HG03108 (cell line): Measurements from ENCODE around the gene CCDC122.

Experiments
- ATAC-seq: cut with Tn5 transposase; IDR thresholded peaks from one replicate; pipeline ENCODE4 v1.9.1; 2021; ENCODE audit warnings: moderate library complexity; ENCODE audit not compliant: unreplicated experiment

Gene CCDC122

DNA sequence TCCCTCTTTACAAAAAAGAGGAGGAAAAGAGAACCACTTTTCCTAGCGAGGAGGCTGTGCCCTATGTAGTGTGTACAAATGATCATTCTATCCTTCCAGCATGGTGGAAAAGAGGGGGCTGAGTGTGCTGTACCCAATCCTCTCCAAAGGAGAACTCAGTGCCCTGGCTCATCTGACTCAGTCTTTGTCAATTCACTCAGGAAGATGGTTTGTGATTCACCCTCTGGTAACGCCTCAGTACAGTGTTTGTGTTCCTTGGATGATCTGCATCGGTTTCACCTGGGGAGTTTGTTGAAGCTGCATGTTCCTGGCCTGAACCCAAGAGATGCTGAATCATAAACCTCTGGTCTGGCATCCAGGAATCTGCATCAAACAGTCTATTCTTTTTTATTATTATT is 74.5 kb downstream of the CCDC122 start:
- no peak for ATAC-seq

- ATAC-seq: no peak
Observed at GRCh38 chr13:43804461-43805070, 75.0 kb downstream of the CCDC122 start.

- ATAC-seq: no peak
Observed at GRCh38 chr13:43802511-43802910, 77.0 kb downstream of the CCDC122 start.

GRCh38 chr13:43800828-43801227 is 78.7 kb downstream of the CCDC122 start:
- ATAC-seq: no peak

- no peak for ATAC-seq
Observed at GRCh38 chr13:43799191-43799590, 80.3 kb downstream of the CCDC122 start.

DNA sequence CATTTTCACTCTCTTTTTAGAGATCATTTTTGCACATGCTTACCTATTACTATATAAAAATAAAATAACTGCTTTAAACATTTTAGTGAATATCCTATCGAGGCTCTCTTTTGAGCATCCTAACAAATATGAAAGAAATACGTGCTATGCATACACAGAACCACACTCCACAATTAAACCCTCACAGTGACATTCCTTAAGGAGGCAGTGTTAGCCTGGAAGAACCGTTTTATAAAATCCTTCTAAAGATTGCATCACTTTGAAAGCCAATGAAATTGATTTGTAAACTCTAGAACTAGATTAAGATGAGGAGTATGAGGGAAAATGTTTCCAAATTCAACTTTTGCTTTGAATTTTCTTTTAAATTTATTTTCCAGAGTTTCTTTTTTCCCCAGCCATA is 81.7 kb downstream of the CCDC122 start:
- ATAC-seq: no peak

GRCh38 chr13:43797159-43797558 is 82.4 kb downstream of the CCDC122 start:
- ATAC-seq: no peak

DNA sequence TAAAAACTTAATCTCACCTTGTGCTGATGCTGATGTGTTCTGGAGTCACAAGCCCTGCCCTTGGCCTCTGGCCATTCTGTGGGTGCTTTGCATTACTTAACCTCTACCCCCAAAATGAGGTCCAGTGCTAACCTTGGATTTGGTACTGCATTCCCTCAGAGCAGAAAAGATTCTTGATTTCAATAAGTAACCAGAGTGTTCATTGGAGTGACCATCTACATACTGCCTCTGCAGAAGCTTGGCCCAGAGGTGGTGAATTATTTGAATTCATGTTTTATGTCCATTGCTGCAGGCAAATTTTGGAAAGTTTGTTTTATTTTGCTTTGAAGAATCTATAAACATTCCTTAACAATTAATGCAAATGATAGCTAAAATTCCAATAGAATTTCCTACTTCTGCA is 85.1 kb downstream of the CCDC122 start:
- ATAC-seq: no peak

- ATAC-seq: no peak
Observed at GRCh38 chr13:43792076-43792881, 87.3 kb downstream of the CCDC122 start.

GRCh38 chr13:43787997-43788396 is 91.5 kb downstream of the CCDC122 start:
- ATAC-seq: no peak

GRCh38 chr13:43787518-43787891 is 92.0 kb downstream of the CCDC122 start:
- ATAC-seq: no peak

- no peak for ATAC-seq
Observed at GRCh38 chr13:43786766-43787517, 92.6 kb downstream of the CCDC122 start, which contains the start of gene ENOX1. ENOX1 (minus strand) TSS chr13:43786972.

GRCh38 chr13:43786472-43786765 is 93.1 kb downstream of the CCDC122 start:
- ATAC-seq: no peak
